ENCODE measurements around the gene GJA1.

DNA sequence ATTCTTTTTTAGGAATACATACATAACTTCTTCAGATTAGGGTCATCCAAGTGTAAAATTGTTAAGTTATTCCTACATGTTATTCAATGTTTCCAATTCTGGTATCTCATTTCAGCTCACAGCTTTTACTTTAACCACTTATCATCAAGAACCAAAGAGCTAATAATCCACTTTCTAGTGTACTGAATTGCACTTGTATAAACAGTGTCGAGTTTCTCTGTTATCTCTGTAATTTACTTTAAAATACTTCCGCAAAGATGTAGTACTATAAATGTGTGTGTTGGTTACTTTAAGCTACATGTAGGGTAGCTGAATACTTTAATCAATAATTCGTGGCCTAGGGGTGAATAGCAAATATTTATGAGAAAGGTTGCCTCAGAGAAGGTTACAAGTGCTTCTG is 8.8 kb upstream of the GJA1 start:
- TF ChIP-seq, protein P1, sequence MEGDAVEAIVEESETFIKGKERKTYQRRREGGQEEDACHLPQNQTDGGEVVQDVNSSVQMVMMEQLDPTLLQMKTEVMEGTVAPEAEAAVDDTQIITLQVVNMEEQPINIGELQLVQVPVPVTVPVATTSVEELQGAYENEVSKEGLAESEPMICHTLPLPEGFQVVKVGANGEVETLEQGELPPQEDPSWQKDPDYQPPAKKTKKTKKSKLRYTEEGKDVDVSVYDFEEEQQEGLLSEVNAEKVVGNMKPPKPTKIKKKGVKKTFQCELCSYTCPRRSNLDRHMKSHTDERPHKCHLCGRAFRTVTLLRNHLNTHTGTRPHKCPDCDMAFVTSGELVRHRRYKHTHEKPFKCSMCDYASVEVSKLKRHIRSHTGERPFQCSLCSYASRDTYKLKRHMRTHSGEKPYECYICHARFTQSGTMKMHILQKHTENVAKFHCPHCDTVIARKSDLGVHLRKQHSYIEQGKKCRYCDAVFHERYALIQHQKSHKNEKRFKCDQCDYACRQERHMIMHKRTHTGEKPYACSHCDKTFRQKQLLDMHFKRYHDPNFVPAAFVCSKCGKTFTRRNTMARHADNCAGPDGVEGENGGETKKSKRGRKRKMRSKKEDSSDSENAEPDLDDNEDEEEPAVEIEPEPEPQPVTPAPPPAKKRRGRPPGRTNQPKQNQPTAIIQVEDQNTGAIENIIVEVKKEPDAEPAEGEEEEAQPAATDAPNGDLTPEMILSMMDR (IDR thresholded peaks at IDR 0.05; ENCODE audit: insufficient read depth, low read length, poor library complexity, severe bottlenecking): no peak
- TF ChIP-seq EZH2phosphoT487 (conservative IDR thresholded peaks at IDR 0.05; ENCODE audit: low read length): no peak
